Suppressor macrophage treated with lipopolysaccharide for 1 hour (primary cell): ENCODE measurements around the gene MRS2.
A peak's percentile ranks its signal among the peaks of the same experiment; 100 is the strongest.
"Not testable (repeated sequence)": the region's sequence is repeated elsewhere in the genome, so short reads cannot be mapped to it uniquely, and the experiment has no call there.

Experiments used
- DNase-seq, 3 donors: peaks; one replicate each; pipeline ENCODE4 v3.0.0-alpha.2; 2020 to 2022

MRS2 gene

DNA sequence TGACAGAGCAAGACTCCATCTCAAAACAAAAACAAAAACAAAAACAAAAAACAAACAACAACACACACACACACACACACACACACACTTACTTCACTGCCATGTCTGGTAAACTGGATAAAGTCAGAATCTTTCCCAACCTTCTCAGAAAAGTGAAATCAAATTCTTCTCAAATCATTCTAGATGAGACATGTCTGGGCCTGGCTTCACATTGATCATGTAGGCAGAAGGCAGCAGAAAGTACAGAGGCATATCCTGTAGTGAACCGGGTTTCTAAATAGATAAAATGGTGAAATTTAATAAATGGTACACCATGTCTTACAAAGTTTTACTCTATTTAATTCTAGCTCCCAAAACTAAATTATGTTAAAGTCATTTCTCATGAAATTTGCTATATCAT is 14.9 kb upstream of the MRS2 start:
- no peak for DNase-seq

DNA sequence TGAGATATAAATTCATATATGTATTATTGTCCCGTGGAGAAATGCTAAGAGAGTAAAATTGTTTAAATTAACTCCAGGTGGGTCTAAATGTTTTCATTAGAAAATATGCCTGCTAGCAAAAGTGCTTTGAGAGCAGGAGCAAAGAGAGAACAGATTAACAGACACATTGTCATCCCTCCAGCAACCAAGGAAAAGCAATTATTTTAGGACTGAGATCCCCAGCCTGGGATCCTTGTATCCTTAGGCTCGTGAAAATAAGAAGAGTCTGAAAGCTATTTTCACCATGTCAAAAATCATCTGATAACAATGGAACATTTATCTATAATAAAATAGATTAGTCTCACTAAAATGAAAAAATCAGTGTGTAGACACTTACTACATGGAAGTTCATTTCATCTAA is 11.5 kb upstream of the MRS2 start:
- DNase-seq, result no peak

DNA sequence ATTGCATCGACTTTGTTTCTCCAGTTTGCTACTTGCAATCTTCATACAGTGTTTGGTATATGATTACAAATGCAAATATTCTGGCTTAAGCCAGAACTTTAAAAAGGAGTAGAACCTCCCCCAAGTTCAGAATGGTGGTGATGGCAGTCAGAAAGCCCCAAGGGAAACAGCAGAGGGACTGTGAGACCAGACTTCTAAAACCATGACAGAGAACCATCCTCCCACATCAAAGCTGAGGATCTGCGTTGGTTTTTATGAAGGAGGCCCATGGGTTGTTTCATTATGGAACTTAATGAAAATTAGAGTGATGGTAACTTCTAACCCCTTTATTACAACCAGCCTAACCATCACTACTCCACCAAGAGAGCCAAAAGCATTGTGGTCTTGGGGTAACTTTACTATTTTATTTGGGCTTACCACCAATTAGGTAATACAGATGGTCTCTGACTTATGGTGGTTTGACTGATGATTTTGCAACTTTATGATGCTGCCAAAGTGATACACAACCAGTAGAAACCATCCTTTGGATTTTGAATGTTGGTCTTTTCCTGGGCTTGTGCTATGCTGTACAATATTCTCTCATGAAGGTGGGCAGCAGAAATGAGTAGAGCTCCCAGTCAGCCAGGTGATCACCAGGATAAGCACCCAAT is 10.9 kb upstream of the MRS2 start:
- no peak for DNase-seq

DNA sequence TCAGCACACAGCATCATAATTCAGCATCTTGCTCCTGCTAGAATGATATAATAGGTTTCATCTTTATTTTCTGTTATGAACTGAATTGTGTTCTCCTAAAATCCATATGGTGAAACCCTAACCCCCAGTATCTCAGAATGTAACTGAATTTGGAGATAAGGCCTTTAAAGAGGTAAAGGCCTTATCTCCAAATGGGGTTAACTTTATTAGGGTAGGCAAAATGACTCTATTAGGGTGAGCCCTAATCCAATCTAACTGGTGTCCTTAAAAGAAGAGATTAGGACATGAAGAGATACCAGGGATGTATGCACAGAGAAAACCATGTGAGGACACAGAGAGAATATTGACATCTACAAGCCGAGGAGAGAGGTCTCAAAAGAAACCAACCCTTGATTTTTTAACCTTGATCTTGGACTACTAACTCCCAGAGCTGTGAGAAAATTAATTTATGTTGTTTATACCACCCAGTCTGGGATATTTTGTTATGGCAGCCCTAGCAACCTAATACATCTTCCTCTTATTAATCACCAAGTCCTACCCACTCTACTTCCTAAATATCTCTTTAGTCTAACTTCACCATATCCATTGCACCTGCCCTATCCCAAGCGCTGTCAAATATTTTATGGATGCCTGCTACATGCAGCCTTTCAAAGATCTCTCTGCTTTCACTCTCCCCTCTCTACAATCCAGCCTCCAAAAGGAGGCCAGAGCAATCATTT is 8.5 kb upstream of the MRS2 start:
- peak in 1 of 3 donors; percentile 21 for DNase-seq

DNA sequence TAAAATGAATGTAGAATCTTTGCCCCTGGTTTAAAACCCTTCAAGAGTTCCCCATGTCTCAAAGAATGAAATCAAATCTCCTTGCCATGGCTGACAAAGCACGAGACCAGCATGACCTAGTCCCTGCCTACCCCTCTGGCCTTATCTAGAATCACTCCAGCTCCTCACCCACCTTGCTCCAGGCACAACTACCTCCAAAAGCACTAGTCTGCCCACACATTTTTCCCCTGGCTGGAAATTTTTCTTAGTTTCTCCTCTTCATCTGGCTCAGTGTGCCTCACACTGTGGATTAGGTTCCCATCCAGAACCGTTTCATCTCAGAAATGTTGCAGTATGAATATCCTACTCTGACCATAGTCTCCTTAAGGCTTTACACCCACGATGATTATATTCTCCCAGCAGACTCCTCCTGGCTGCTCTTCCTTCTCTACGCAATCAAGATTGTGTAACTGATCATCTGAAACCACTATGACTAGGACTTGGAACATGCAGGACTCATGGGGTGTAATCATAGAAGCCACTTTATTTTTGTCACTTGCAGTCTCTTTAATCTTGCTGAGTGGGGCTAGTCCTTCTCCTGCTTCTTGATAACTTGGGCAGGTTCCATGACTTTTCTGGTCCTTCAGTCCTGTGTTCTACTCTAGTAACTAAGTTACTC is 7.8 kb upstream of the MRS2 start:
- DNase-seq, result peak; percentile 75 to 93 (median 91)

DNA sequence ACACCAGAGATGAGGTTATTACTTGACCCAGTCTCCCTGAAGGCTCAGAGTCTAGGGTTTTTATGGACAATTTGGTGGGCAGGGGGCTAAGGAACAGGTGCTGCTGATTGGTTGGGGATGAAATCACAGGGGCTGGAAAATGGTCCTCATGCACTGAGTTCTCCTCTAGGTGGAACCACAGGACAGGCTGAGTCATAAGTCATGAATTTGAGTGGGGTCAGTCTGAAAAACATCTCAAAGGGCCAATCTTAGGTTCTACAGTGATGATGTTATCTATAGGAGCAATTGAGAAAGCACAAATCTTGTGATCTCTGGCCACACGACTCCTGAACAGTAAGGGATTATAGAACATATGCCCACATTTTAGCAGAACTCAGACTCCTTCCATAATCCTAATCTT is 5.9 kb upstream of the MRS2 start:
- no peak for DNase-seq

DNA sequence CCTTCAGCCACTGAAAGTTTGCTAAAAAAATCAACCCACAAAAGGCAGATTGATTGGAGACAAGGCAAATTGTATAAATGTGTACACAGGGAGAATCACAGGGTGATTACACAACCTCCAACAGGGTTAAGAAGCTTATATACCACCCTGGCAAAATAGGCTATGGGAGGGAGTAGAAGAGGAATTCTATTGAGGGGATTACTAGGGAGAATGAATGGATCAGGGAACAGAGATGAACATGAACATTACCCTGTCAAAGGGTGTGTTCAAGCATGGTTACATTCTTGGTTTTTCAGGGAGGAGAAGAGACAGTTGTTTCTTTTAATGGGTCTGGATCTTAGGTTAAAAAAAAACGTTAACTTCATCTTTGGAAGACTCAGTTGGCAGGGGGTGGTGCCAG is 5.1 kb upstream of the MRS2 start:
- no peak for DNase-seq

DNA sequence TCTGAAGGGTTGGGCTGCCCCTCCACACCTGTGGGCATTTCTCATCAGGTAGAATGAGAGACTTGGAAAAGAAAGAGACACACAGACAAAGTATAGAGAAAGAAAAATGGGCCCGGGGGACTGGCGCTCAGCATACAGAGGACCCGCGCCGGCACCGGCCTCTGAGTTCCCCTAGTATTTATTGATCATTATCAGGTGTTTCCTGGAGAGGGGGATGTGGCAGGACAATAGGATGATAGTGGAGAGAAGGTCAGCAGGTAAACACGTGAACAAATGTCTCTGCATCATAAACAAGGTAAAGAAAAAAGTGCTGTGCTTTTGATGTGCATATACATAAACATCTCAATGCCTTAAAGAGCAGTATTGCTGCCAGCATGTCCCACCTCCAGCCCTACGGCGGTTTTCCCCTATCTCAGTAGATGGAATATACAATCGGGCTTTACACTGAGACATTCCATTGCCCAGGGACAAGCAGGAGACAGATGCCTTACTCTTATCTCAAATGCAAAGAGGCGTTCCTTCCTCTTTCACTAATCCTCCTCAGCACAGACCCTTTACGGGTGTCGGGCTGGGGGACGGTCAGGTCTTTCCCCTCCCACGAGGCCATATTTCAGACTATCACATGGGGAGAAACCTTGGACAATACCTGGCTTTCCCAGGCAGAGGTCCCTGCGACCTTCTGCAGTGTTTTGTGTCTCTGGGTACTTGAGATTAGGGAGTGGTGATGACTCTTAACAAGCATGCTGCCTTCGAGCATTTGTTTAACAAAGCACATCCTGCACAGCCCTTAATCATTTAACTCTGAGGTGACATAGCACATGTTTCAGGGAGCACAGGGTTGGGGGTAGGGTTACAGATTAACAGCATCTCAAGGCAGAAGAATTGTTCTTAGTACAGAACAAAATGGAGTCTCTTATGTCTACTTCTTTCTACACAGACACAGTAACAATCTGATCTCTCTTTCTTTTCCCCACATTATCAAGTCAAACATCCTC is 2.4 kb upstream of the MRS2 start:
- DNase-seq, result not testable (repeated sequence)

DNA sequence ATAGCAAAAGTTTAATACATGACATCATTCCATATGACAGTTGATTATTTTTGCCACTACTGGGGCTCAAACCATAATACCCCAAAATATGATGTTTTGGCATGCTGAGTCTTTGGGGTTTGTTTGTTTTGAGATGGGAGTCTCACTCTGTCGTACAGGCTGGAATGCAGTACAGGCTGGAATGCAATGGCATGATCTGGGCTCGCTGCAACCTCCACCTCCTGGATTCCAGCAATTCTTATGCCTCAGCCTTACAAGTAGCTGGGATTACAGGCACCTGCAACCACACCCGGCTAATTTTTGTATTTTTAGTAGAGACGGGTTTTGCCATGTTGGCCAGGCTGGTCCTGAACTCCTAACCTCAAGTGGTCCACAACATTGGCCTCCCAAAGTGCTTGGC is 1.3 kb upstream of the MRS2 start:
- no peak for DNase-seq

DNA sequence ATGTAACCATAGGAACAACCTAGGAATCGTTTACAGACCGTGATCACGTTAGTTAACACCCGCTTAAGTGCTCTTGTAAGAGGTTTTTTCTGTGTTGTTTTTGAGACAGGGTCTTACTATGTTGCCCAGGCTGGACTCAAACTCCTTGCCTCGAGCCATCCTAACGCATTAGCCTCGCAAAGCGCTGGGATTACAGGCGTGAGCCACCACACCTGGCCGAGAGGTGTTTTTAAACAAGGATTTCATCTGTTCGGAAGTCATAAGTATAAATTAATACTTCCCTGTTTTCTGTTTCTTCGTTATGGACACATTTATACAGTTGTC is 727 bp downstream of the MRS2 start:
- DNase-seq, result no peak

DNA sequence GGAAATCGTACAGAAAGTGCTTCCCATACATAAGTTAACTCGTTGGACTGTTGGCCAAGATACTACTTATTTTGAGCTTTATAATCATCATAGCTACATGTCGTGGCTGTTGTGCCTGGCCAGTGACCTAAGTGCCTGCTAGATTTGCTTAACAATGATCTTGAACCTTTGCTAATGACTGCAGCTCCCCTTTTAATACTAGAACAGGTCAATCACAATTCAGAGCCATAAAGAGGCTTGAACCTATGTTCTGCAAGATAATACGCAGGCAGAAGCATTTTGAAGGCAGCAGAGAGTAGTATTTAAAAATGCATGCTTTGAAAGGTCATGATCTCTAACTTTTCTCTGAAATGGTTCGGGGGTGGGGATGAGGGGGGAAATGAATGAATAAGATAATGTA is 2.5 kb downstream of the MRS2 start:
- no peak for DNase-seq

DNA sequence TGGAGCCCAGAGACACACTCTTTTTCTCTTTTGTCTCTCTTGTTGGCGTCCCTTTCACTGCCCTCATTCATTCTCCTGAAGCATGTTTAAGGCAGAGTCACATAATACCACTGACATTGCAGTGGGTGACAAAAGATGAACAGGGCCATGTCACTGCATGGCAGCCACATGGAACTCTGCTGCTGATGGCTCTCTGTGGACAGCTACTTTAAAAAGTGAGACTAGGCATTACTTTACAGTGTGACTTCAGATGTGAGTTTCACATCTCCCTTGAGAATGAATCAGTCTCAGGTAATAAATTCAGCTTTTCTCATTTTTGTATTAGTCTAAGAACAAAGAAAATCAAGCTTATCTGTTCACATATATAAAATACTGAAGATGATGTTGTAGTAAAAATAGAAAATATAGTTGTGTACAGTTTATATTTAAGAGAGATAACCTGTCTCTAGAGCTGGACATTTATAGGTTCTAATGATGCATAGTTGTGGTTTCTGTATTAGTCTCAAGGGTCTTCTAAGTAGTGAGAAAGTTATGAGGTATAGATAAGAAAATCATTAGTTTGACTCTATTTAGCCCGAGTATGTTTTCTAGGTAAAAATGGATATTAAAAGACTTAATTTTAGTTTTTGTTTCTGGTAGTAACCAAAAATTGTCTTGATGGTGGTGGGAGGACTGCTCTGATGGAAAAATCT is 6.1 kb downstream of the MRS2 start:
- DNase-seq, result no peak

DNA sequence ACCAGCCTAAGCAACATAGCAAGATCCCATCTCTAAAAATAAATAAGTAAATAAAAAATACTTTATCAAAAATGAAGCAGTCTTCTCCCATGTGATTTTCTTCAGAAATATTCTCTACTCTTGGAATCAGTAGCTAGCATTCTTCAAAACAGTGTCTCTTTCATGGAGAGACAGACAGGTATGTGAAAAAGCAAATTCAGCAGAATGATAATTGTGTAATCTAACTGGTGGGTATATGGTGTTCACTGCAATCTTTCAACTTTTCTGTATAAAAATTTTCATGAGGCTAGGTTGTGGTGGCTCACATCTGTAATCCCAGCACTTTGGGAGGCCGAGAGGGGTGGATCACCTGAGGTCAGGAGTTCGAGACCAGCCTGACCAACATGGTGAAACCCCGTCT is 7.9 kb downstream of the MRS2 start:
- no peak for DNase-seq

DNA sequence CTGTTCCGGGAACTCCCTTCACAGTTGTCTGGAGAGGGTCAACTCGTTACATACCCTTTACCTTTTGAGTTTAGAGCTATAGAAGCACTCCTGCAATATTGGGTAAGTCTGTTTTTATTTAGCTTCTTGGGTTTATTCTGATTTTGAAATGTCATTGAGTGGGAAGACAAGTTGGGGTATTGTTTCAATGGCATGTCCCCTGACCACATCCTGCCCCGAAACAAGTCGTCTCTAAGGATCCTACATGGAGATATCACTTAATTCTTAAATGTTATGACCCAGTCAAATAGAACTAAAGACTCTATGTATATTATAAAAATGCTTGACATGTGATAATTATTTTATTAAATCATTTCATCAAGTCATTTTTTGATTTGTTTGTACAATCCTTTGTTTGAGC is 9.6 kb downstream of the MRS2 start:
- DNase-seq, result no peak

DNA sequence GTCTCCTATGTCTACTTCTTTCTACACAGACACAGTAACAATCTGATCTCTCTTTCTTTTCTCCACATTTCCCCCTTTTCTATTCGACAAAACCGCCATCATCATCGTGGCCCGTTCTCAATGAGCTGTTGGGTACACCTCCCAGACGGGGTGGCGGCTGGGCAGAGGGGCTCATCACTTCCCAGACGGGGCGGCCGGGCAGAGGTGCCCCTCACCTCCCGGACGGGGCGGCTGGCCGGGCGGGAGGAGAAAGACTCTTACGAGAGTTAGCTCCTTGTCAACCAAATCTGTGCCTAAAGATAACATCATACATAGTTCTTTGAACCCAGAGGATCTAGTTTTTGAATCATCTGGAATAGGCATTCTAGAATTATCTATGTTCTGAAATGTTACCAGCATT is 11.8 kb downstream of the MRS2 start:
- not testable (repeated sequence) for DNase-seq

DNA sequence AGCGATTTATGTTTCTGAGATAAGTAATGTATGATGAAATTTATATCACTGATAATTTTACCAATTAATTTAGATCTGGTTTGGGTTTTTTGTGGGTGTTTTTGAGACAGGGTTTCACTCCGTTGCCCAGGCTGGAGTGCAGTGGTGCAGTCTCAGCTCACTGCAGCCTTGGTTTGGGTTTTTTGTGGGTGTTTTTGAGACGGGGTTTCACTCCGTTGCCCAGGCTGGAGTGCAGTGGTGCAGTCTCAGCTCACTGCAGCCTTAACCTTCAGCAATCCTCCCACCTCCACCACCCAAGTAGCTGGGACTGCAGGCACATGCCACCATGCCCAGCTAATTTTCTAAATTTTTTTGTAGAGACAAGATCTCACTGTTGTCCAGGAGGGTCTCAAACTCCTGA is 13.0 kb downstream of the MRS2 start:
- DNase-seq, result no peak

DNA sequence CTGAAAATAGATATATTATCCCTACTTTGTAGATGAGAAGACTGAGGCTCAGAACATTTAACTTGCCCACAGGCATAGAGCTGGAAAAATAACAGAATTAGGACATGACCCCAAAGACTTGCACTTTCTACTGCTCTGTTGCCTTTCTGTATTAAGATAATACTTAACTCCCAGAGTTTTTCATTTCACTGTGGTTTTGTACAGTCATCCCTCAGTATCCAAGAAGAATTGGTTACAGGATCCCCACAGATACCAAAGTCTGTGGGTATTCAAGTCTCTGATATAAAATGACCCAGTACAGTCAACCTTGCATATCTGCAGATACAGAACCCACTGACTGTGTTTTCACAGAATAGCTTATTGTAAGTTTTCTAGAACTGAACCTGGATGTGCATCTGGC is 16.8 kb downstream of the MRS2 start:
- DNase-seq, result no peak

DNA sequence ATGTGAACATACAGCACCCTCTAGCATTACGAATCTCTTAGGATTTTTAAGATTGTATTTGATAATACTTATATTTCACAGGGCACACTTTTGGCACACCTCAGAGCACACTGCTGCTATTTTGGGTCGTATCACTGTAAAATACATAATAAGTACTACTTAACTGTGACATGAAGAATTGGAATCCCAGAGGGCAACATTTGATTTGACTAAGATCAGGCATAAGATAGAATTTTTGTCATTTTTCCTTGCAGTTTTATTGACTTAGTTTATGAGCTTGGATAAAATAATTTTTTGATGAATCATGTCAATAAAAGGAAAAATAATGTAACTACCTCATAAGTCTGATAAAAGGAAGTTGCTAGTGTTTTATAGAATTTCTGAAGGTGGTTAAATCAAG is 22.4 kb downstream of the MRS2 start:
- no peak for DNase-seq

DNA sequence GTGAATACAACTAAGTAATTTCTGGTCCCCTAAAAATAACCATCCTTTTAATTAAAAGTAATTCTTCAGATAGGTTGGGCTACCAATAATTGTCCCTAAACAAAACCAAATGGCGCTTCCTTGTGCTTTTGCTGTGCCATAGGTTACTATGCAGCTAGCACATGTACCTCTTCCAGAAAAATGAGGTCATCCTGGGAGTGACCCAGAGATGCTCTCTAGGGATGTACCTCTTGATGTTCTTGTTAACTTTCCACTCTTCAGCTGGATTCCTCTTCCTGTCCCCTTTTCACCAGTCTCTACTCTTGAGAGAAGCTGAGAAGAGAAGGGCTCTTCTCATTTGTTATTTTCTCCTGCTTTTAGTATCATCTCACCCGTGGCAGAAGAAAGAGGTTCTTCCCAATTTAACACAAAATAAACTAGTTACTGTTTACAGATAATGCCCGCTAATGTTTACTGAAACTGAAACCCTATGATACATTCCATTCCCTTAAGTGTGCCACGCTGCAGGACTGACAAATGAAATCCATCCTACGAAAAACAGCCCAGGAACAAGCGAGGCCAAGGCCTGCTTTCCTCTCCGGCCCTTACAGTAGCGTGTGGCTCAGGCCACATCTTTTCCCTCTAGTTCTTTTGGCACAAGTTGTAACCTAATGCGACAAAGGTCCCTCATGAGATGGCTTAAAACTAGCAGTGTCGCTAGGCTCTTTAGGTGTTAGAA is 24.2 kb downstream of the MRS2 start:
- no peak for DNase-seq

DNA sequence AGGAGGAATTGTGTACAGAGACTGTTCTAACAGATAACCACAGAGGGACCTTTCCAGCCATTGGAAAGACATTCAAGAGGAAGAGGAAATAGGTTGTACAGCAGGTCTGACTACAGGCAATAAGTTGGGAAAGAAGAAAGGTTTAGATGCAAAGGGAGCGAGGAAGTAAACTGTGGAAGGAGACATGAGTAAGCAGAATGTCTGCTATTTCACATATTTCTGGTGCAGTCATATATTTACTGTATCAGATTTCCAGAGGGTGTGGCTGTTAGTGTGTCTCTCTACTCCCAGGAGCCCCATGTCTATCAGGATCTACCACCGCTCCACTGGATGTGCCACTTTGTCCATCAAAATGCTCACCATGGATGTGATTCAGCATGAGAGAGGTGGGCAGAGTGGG is 25.9 kb downstream of the MRS2 start:
- peak in 2 of 3 donors; percentile 7 to 19 for DNase-seq

DNA sequence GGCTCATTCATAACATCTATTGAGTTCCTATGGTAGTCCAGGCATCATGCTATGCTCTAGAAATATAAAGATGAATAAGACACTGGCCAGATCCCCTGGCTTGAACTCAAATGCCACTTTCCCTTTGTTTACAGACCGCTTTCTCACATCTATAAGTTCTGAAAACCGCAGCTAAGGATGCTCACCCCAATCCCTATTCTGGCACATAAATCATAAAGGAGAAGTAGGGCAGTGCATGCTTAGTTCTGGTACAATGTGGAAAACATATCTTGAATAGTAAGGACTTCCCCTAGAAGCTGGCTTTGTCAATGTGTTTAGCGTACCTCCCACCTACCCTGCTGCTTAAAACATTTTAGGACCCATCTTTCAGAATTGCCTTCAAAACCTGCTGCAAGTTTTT is 26.4 kb downstream of the MRS2 start:
- DNase-seq, result peak in 1 of 3 donors; percentile 19

DNA sequence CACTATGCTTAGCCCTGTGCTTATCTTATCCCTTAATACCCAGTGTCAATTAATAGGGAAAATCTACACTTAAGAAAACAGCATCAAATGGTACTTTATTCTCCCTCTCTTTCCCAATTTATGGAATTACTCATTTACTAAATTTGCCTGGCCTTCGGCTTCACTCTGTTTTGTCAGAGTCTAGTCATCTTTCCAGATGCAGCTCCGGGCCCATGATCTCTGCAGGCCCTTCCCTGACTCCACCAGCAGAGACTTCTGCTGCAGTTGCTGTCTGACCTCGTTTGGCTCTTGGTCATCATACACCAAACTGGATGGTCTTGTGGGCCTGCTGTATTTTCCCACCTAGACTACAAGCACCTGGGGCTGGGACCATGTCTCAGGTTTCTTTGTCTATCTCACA is 27.4 kb downstream of the MRS2 start:
- no peak for DNase-seq
